Upper lobe of left lung (tissue), 4 donors: Measurements from ENCODE around the gene LGI4.

Experiments used
- EP300 ChIP-seq, 4 donors: sonication (generic); formaldehyde crosslinking; IDR thresholded peaks; one replicate each; pipeline ENCODE4 v1.5.1; 2017; ENCODE audit warnings: antibody characterized with exemption in 4 of 4, control low read depth in 2 of 4
- POLR2A ChIP-seq, 4 donors: fragments of 450-650 bp; IDR thresholded peaks; one replicate each; pipeline ENCODE4 v1.5.1; 2016 to 2017; ENCODE audit warnings: antibody characterized with exemption in 4 of 4, mild to moderate bottlenecking in 2 of 4
- TF ChIP-seq, protein P1 (sequence below), 6 experiments: fragments of 450-650 bp in 4 of 6; fragments of 200-600 bp in 2 of 6; sonication (generic) in 2 of 6; IDR thresholded peaks; one replicate each; pipeline ENCODE4 v1.5.1; 2016 to 2019; ENCODE audit warnings: antibody characterized with exemption in 6 of 6

DNA sequence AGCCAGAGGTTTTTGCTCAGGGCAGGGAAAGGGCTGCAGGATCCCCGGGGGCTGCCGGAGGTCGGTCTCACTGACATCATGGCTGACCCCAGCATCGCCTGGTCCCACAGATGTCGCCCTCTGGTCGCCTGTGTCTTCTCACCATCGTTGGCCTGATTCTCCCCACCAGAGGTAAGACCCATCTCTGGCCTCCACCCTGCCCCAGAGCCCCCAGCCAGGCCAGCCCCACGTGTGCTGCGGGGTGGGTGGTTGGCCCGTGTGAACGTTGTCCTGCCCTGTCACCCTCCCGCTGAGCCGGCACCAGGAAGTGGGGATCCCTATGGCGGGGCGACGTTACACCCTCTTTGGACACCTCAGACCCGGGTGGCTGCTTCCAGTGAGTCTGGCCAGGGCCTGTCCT is 20.6 kb upstream of the LGI4 start:
- TF ChIP-seq POLR2A (IDR thresholded peaks at IDR 0.05), result no peak
- TF ChIP-seq, protein P1, sequence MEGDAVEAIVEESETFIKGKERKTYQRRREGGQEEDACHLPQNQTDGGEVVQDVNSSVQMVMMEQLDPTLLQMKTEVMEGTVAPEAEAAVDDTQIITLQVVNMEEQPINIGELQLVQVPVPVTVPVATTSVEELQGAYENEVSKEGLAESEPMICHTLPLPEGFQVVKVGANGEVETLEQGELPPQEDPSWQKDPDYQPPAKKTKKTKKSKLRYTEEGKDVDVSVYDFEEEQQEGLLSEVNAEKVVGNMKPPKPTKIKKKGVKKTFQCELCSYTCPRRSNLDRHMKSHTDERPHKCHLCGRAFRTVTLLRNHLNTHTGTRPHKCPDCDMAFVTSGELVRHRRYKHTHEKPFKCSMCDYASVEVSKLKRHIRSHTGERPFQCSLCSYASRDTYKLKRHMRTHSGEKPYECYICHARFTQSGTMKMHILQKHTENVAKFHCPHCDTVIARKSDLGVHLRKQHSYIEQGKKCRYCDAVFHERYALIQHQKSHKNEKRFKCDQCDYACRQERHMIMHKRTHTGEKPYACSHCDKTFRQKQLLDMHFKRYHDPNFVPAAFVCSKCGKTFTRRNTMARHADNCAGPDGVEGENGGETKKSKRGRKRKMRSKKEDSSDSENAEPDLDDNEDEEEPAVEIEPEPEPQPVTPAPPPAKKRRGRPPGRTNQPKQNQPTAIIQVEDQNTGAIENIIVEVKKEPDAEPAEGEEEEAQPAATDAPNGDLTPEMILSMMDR (IDR thresholded peaks at IDR 0.05), result no peak
- no peak for TF ChIP-seq EP300 (IDR thresholded peaks at IDR 0.05)
